CMK (cell line): ENCODE measurements around the gene ARHGAP23.
"Not testable (repeated sequence)": the region's sequence is repeated elsewhere in the genome, so short reads cannot be mapped to it uniquely, and the experiment has no call there.

Experiments used
- DNase-seq: peaks from one replicate; pipeline ENCODE4 v3.0.0-alpha.2; 2010; ENCODE audit warnings: low read depth

Gene ARHGAP23

GRCh38 chr17:38485681-38486298 is 57.5 kb downstream of the ARHGAP23 start:
- DNase-seq, result not testable (repeated sequence)

DNA sequence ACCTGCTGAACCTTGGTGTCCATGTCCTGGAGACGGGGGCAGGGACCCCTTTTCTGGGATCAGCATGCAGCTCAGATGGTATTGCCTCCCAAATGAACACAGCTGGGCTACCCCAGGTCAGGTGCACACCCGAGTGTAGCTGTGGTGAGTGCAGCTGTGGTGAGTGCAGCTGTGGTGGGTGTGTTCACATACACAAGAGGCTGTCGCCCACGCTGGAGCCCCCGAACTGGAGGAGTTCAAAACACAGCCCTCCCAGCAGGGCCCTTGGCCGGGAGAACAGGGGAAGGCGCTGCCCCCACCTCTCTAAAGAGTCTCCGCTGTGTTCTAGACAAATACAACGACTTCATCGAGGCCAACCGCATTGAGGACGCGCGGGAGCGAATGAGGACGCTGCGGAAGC is 61.5 kb downstream of the ARHGAP23 start:
- not testable (repeated sequence) for DNase-seq

GRCh38 chr17:38491346-38492066 is 63.2 kb downstream of the ARHGAP23 start:
- not testable (repeated sequence) for DNase-seq

GRCh38 chr17:38492067-38493040 is 64.1 kb downstream of the ARHGAP23 start:
- peak; percentile 57 for DNase-seq

- not testable (repeated sequence) for DNase-seq
Measured at GRCh38 chr17:38494152-38494551, 65.9 kb downstream of the ARHGAP23 start.

- not testable (repeated sequence) for DNase-seq
Measured at GRCh38 chr17:38497656-38498055, 69.4 kb downstream of the ARHGAP23 start.

DNA sequence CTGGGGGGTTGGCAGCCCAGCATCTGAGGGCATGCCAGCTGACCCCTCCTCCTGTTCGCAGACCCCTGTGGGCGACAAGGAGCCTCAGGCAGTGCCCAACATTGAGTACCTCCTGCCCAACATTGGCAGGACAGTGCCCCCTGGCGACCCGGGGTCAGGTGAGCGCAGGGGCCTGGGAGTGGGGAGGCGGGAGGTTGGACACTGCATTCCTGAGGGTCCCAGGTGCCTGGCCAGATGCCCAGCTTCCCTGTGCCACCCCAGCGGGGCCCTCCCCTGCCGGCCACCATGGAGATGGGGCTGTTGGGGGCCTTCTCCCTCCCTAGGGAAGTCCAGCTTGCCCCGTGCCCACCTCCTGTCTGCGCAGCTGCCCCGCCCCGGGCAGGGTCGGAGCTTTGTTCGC is 70.1 kb downstream of the ARHGAP23 start:
- DNase-seq, result no peak

DNA sequence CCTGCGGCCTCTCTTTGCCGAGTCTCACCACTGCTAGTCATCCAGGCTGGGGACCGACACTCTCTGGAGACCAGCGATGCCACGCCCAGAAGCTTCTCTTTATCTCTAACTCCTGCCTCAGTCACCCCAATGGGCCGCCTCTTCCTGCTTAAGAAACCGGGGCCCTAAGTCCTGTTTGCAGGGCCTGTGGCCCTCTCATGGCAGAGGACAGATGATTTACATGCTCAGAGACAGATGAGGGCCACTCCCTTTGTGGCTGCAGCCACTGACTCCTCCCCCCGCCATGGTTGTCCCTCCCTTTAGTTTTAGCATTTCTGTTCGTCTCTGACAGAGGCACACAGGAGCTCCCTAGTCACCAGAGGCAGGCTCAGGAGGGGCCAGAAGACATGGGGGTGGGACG is 71.0 kb downstream of the ARHGAP23 start:
- DNase-seq, result not testable (repeated sequence)

- not testable (repeated sequence) for DNase-seq
Measured at GRCh38 chr17:38501718-38502117, 73.5 kb downstream of the ARHGAP23 start.

GRCh38 chr17:38503286-38503913 is 75.1 kb downstream of the ARHGAP23 start:
- DNase-seq, result not testable (repeated sequence)

- no peak for DNase-seq
Measured at GRCh38 chr17:38504216-38504615, 76.0 kb downstream of the ARHGAP23 start.

- no peak for DNase-seq
Measured at GRCh38 chr17:38507436-38507835, 79.2 kb downstream of the ARHGAP23 start.

- DNase-seq, result no peak
Measured at GRCh38 chr17:38507921-38508569, 79.8 kb downstream of the ARHGAP23 start.

DNA sequence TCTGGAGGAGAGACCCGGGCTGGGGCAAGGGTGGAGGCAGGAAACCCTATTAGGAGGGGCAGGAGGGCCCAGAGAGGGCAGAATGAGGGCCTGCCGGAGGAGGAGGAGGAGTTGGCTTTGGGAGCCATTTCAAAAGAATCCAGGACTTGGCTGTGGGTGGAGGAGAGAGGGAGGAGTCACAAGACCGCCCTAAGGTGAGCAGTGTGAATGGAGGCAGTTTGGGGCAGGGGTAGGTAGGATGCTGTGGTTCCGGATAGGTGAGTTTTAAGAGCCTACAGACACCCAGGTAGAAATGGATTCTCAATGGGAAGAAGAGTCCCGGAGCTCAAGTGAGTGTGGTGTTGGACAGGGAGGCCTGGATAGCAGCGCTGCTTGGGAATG is 80.3 kb downstream of the ARHGAP23 start:
- DNase-seq, result no peak

DNA sequence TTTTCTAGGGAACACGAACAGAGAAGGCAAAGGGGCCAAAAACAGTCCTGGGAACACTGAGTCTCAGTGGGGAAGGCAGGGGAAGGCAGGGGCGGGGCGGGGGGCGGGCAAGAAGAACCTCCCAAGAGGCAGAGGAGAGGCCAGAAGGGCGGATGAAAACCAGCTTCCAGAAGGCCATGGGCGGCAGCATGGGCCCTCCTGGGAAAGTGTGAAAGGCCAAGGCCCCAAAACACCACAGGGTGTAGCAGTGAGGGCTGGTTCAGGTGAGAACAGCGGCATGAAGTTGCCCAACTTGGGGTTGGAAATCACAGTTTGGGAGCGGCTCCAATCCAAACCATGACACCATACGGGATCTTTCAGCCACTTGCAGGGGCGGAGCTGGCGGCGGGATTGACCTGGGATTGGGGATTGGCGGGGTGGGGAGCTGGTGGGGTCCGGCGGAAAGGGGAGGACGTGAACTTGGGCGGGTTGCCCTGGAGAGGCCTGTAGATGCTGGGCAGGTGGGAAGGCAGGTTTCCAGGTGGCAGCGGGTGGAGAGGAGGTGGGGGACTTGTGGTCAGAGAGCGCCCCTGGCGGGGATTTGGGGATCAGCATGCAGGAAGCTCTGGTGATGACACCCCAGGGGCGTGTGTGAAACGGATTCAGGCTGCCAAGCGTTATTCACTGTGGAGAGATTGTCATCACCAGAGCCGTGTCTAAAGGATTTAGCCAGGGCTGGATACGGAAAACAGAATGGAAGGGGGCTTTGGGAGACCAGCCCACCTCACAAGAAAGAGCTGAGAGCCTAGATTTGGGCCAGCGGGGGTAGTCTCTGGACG is 80.9 kb downstream of the ARHGAP23 start:
- DNase-seq, result peak; percentile 21

DNA sequence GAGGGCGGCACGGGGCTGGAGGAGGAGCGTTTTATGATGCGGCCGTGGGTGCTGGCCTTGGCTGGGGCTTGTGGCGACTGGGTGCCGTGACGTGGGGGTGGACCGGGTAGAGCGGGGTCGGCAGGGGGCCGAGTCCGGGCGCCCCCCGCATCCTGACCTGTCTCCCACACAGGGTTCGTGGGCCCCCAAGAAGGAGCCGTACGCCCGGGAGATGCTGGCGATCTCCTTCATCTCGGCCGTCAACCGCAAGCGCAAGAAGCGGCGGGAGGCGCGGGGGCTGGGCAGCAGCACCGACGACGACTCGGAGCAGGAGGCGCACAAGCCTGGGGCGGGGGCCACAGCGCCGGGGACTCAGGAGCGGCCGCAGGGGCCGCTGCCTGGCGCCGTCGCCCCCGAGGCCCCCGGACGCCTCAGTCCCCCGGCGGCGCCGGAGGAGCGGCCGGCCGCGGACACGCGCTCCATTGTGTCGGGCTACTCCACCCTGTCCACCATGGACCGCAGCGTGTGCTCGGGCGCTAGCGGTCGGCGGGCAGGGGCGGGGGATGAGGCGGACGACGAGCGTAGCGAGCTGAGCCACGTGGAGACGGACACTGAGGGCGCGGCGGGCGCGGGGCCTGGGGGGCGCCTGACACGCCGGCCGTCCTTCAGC is 81.6 kb downstream of the ARHGAP23 start:
- DNase-seq, result no peak

GRCh38 chr17:38510421-38511149 is 82.3 kb downstream of the ARHGAP23 start:
- no peak for DNase-seq

DNA sequence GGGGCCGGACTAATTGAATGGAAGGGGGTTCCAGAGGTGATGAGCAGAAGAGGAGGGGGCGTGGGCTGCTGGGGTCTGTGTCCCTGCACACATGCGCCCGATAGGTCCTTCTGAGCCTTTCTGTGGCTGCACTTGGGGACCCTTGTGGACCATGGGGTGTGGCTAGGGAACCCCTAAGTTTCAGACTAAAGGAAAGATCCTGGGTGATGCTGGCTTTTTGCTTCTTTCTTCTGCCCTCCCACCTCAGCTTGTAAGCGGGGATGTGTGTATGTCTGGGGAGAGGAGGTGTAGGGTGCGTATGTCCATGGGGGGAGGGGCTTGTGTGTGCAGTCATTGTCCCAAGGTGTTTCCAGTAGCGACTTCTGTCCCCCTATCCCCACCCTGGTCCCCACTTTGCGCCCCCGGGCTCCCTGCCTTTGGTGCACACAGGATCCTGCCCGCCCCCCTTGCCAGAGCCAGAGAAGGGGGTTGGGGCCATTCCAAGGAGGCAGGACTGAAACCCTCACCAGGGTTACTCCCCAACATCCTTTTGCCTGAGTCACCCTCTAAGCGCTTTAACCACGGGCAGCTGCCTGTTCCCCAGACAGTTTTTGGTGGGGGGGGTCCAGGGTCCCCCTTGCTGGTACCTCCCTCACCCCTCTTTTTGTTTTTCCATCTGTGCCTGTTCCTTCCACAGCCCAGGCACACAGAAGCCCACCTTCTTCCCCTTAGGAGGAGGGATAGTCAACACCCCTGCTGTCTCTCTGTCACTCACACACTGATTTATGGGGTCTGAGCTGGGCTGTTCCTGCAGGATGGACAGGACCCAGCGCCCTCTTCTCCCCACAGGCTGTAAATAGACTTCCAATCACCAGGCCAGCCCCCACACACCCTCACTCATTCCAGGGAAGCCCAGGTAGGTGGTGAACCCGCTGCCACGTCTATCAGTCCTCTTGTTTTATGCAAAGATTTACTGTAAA is 83.2 kb downstream of the ARHGAP23 start:
- DNase-seq, result no peak
